GM21423 (cell line): ENCODE data around the gene PCDHGB3.
"Not testable (repeated sequence)": the region's sequence is repeated elsewhere in the genome, so short reads cannot be mapped to it uniquely, and the experiment has no call there.

Experiments used
- ATAC-seq: cut with Tn5 transposase; IDR thresholded peaks from one replicate; pipeline ENCODE4 v1.9.1; 2021; ENCODE audit warnings: mild to moderate bottlenecking, moderate library complexity; ENCODE audit not compliant: unreplicated experiment

The PCDHGB3 gene

GRCh38 chr5:141369994-141370848 lies at the start of gene PCDHGB3:
Gene PCDHGB3, plus strand, starts transcription at chr5:141370242. Its CDS starts 153 bp downstream, at chr5:141370395.
- peak; percentile 94 for ATAC-seq

GRCh38 chr5:141322261-141322660 lies 47.8 kb upstream of the PCDHGB3 start:
- ATAC-seq, result no peak

GRCh38 chr5:141326088-141326854 lies 43.8 kb upstream of the PCDHGB3 start:
- ATAC-seq, result peak; percentile 80

DNA sequence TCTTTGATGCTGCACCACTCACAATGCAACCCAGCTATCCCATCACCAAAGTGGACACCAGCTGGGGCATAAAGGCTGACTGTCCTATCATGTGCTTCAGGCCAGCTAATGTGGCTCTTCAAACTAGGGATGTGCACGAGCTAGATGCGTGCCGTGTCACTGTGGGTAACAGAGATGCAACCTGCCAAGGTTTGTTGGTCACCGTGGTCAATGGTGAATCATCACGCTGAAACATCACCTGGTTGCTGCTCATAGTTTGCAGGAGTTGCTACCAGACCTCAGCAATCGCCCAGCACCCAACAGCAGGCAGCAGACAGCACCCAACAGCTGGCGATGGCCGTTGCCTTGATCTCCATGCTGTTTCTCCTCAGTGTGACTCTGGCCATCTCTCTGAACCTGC lies 41.8 kb upstream of the PCDHGB3 start:
- no peak for ATAC-seq

DNA sequence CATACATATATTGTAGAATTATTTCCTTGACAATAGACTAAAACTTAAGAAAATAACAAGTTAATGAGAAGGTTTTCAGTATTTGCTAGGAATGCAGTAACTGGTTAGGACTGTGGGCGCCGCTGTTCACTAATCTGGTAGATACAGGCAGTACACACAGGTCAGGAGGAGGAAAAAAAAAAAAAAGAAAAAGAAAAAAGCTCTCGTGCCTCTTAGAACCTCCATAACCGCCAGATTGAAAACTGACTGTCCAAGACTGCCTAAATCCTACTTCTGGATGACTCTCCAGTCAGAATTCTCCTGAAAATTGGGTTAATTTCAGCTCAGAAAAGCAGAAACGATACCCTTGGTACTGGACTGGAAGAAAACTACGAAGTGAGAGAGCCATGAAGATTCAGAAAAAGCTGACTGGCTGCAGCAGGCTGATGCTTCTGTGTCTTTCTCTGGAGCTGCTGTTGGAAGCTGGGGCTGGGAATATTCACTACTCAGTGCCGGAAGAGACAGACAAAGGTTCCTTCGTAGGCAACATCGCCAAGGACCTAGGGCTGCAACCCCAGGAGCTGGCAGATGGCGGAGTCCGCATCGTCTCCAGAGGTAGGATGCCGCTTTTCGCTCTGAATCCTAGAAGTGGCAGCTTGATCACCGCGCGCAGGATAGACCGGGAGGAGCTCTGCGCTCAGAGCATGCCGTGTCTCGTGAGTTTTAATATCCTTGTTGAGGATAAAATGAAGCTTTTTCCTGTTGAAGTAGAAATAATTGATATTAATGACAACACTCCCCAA lies 39.6 kb upstream of the PCDHGB3 start, which contains the start of gene PCDHGA1:
Gene PCDHGA1, plus strand, starts transcription at position 216 of the 782 bp plus-strand sequence.
- ATAC-seq, result no peak

DNA sequence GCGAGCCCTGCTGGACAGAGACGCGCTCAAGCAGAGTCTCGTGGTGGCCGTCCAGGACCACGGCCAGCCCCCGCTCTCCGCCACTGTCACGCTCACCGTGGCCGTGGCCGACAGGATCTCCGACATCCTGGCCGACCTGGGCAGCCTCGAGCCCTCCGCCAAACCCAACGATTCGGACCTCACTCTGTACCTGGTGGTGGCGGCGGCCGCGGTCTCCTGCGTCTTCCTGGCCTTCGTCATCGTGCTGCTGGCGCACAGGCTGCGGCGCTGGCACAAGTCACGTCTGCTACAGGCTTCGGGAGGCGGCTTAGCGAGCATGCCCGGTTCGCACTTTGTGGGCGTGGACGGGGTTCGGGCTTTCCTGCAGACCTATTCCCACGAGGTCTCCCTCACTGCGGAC lies 37.5 kb upstream of the PCDHGB3 start:
- ATAC-seq, result not testable (repeated sequence)

DNA sequence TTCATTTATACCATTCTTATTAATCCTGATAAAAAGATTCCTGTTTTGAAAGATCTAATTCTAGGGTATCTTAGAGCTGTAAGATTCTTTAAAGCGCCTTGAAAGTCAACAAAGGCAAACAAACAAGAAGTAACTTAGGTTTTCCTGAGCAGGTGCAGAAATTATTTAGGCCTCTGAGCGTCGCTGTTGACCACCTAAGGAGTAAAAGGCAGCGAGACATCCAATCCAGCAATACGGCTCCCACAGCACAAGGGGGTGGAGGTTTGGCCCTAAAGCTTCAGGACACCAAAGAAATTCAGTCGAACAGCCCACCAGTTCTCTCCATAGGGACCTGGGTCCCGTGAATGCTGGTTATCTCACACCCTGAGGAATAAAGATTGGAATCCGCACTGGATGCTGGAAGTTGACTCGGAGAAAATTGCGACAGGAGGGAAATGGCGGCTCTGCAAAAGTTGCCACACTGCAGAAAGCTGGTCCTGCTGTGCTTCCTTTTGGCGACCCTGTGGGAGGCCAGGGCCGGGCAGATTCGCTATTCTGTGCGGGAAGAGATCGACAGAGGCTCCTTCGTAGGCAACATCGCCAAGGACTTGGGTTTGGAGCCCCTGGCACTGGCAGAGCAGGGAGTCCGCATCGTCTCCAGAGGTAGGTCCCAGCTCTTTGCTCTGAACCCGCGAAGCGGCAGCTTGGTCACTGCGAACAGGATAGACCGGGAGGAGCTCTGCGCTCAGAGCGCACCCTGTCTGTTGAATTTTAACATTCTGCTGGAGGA lies 31.3 kb upstream of the PCDHGB3 start, which contains the start of gene PCDHGA2:
Gene PCDHGA2, plus strand, starts transcription at position 223 of the 769 bp plus-strand sequence.
- no peak for ATAC-seq

- not testable (repeated sequence) for ATAC-seq
Measured at GRCh38 chr5:141340781-141341354, 29.2 kb upstream of the PCDHGB3 start.

- ATAC-seq, result no peak
Measured at GRCh38 chr5:141342773-141343172, 27.3 kb upstream of the PCDHGB3 start.

DNA sequence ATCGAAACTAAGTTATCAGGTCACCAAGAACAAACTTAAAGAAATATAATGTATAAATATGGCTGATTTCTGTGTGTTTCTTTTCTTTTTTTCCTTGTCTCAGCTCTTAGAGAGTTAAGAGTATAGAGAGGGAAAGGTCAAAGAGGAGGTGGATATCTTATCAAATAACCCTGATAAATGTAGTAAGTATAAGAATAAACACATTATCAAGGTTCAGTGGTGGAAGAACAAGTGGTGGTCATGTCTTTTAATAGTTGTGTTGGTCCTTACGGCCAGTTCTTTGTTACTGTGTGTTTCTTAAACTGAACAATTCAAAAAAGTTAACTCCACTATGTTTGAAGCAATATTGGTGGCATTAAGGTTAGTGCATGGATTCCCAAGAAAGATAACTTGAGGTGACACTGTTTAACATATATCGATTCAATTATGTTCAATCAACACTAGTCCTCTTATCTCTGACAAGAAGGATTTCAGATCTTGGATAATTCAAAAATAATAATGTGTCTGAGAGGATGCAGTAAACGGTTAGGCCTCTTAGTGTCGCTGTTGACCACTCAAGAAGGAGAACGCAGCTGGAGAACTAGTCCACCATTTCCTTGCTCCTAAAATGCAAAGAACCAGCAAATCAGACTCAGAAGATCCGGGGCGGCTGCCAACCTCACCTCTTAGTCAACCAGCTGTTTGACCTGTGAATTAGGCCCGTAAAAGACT lies 26.6 kb upstream of the PCDHGB3 start, which contains the start of gene PCDHGA3:
Gene PCDHGA3, plus strand, starts transcription at position 588 of the 711 bp plus-strand sequence. CDS start 205 bp downstream, outside the sequence.
- ATAC-seq, result no peak

GRCh38 chr5:141343953-141344463 lies 26.0 kb upstream of the PCDHGB3 start:
- ATAC-seq, result no peak

- no peak for ATAC-seq
Measured at GRCh38 chr5:141345327-141345726, 24.7 kb upstream of the PCDHGB3 start.

DNA sequence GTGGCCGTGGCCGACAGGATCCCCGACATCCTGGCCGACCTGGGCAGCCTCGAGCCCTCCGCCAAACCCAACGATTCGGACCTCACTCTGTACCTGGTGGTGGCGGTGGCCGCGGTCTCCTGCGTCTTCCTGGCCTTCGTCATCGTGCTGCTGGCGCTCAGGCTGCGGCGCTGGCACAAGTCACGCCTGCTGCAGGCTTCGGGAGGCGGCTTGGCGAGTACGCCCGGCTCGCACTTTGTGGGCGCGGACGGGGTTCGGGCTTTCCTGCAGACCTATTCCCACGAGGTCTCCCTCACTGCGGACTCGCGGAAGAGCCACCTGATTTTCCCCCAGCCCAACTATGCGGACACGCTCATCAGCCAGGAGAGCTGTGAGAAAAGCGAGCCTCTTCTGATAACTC lies 24.0 kb upstream of the PCDHGB3 start:
- ATAC-seq, result not testable (repeated sequence)

DNA sequence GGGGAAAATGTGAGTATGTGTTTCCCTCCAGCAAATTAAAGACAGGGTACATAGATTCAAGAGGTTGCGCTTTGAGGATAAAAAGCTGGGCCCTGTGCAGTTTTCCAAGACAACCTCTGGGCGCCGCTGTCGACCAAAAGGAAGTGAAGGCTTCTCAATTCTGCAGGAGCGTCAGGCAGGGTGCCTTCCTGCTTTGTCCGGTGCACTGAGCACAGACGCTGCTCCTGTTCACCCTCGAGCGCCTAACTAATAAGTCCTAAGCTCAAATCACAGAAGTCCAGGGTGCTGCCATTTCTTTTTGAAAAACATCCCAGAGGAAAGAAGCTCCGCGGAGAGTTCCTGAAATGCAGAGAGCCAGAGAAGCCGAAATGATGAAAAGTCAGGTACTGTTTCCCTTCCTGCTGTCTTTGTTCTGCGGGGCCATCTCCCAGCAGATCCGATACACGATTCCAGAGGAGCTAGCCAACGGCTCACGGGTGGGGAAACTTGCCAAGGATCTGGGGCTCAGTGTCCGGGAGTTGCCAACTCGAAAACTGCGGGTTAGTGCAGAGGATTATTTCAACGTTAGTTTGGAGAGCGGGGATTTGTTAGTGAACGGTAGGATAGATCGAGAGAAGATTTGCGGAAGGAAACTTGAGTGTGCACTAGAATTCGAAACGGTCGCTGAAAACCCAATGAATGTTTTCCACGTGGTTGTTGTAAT lies 20.0 kb upstream of the PCDHGB3 start, which contains the start of gene PCDHGB1:
Gene PCDHGB1, plus strand, starts transcription at position 183 of the 703 bp plus-strand sequence. Its CDS starts 162 bp downstream, at position 345.
- peak; percentile 53 for ATAC-seq

DNA sequence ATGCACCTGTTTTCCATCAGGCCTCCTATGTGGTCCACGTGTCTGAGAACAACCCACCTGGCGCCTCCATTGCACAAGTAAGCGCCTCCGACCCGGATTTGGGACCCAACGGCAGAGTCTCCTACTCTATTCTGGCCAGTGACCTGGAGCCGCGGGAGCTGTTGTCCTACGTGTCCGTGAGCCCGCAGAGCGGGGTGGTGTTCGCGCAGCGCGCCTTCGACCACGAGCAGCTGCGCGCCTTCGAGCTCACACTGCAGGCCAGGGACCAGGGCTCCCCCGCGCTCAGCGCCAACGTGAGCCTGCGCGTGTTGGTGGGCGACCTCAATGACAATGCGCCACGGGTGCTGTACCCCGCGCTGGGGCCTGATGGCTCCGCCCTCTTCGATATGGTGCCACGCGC lies 18.5 kb upstream of the PCDHGB3 start:
- no peak for ATAC-seq

DNA sequence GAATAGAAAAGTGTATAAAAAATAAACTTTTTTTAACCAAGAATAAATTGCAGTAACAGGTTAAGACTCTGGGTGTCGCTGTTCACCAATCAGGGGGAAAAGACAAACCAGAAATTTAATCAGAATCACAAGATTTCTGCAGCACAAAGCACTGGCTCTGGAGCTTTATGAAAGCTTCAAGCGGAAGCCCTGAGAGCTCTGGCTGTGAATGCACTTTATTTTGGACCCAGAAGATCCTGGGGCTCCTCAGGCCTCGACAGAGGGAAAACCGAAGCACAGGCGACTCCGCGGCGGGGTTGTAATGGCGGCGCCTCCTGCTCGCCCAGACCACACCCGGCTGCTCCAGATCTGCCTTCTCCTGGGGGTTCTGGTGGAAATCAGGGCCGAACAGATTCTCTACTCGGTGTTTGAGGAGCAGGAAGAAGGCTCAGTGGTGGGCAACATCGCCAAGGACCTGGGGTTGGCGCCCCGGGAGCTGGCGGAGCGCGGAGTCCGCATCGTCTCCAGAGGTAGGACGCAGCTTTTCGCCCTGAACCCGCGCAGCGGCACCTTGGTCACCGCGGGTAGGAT lies 15.1 kb upstream of the PCDHGB3 start, which contains the start of gene PCDHGA4:
Gene PCDHGA4, plus strand, starts transcription at position 122 of the 570 bp plus-strand sequence. Its CDS starts 87 bp downstream, at position 209.
- no peak for ATAC-seq

DNA sequence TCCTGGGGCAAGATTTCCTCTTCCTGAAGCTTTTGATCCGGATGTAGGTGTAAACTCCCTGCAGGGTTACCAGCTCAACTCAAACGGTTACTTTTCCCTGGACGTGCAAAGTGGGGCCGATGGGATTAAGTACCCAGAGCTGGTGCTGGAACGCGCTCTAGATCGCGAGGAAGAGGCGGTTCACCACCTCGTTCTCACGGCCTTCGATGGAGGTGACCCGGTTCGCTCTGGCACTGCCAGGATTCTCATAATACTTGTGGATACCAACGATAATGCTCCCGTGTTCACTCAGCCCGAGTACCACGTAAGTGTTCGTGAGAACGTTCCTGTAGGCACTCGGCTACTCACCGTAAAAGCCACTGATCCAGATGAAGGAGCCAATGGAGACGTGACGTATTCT lies 14.4 kb upstream of the PCDHGB3 start:
- no peak for ATAC-seq

DNA sequence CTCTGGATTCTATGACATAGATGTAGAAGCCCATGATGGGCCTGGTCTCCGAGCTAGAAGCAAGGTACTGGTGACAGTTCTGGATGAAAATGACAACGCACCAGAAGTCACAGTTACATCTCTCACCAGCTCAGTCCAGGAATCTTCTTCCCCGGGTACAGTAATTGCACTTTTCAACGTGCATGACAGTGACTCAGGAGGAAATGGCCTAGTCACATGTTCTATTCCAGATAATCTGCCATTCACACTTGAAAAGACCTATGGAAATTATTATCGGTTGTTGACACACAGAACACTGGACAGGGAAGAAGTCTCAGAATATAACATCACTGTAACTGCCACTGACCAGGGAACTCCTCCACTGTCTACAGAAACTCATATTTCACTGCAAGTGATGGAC lies 13.9 kb upstream of the PCDHGB3 start:
- ATAC-seq, result no peak
